HEK293 (cell line): Measurements from ENCODE around the gene MAK.

Experiments used
- FEZF1 ChIP-seq: fragments of 450-650 bp; formaldehyde crosslinking; IDR thresholded peaks from 2 replicates; pipeline ENCODE4 v1.5.1; 2016; ENCODE audit warnings: missing biosample characterization, missing genetic modification characterization
- HOXC10 ChIP-seq: sonication (generic); formaldehyde crosslinking; IDR thresholded peaks from 2 replicates; pipeline ENCODE4 v1.8.1; 2023; ENCODE audit warnings: mild to moderate bottlenecking, missing genetic modification reagents
- SCRT1 ChIP-seq: fragments of 450-650 bp; formaldehyde crosslinking; IDR thresholded peaks from 2 replicates; pipeline ENCODE4 v1.5.1; 2016; ENCODE audit warnings: missing biosample characterization, missing genetic modification characterization, borderline replicate concordance
- ZEB2 ChIP-seq: fragments of 450-650 bp; formaldehyde crosslinking; IDR thresholded peaks from 2 replicates; pipeline ENCODE4 v1.5.1; 2016; ENCODE audit warnings: missing biosample characterization, missing genetic modification characterization
- ZNF132 ChIP-seq: fragments of 450-650 bp; formaldehyde crosslinking; IDR thresholded peaks from 2 replicates; pipeline ENCODE4 v1.5.1; 2017; ENCODE audit warnings: missing biosample characterization, missing genetic modification characterization, borderline replicate concordance
- ZNF274 ChIP-seq, 2 experiments: fragments of 200-500 bp in 1 of 2; fragments of 450-650 bp in 1 of 2; sonication (Bioruptor generic) in 1 of 2; formaldehyde crosslinking in 1 of 2; IDR thresholded peaks; 2 replicates each; pipeline versions ENCODE4 v1.5.1 to v1.6.1; 2014 to 2016; ENCODE audit warnings: borderline replicate concordance in 1 of 2, inconsistent platforms in 1 of 2, low read length in 1 of 2, missing biosample characterization in 1 of 2, missing genetic modification characterization in 1 of 2
- ZNF350 ChIP-seq: fragments of 450-650 bp; formaldehyde crosslinking; IDR thresholded peaks from 2 replicates; pipeline ENCODE4 v1.5.0; 2017; ENCODE audit warnings: missing biosample characterization, mild to moderate bottlenecking, missing genetic modification characterization
- ZNF561 ChIP-seq: fragments of 450-650 bp; IDR thresholded peaks from 2 replicates; pipeline ENCODE4 v1.5.1; 2018; ENCODE audit warnings: missing biosample characterization, missing genetic modification characterization, borderline replicate concordance
- ZNF596 ChIP-seq: fragments of 450-650 bp; IDR thresholded peaks from 2 replicates; pipeline ENCODE4 v1.5.0; 2018; ENCODE audit warnings: missing biosample characterization, mild to moderate bottlenecking, missing genetic modification characterization, moderate library complexity
- ZNF624 ChIP-seq: fragments of 450-650 bp; formaldehyde crosslinking; IDR thresholded peaks from 2 replicates; pipeline ENCODE4 v1.5.1; 2017; ENCODE audit warnings: missing biosample characterization, missing genetic modification characterization
- ZNF792 ChIP-seq: fragments of 450-650 bp; formaldehyde crosslinking; IDR thresholded peaks from 2 replicates; pipeline ENCODE4 v1.5.1; 2016; ENCODE audit warnings: missing biosample characterization, missing genetic modification characterization
- TF ChIP-seq, protein P1 (sequence below): fragments of 450-650 bp; formaldehyde crosslinking; IDR thresholded peaks from 2 replicates; pipeline ENCODE4 v1.5.1; 2016; ENCODE audit warnings: missing biosample characterization, missing genetic modification characterization
- TF ChIP-seq, protein P2 (sequence below): fragments of 450-650 bp; formaldehyde crosslinking; IDR thresholded peaks from 2 replicates; pipeline ENCODE4 v1.5.1; 2016; ENCODE audit warnings: missing biosample characterization, missing genetic modification characterization
- TF ChIP-seq, protein P3 (sequence below): fragments of 450-650 bp; formaldehyde crosslinking; IDR thresholded peaks from 2 replicates; pipeline ENCODE4; 2016; ENCODE audit warnings: missing biosample characterization, missing genetic modification characterization
- TF ChIP-seq, protein P4 (sequence below): fragments of 450-650 bp; IDR thresholded peaks from 2 replicates; pipeline ENCODE4 v1.5.1; 2018; ENCODE audit warnings: missing biosample characterization, mild to moderate bottlenecking, missing genetic modification characterization
- TF ChIP-seq, protein P5 (sequence below): fragments of 450-650 bp; formaldehyde crosslinking; IDR thresholded peaks from 2 replicates; pipeline ENCODE4 v1.5.1; 2016; ENCODE audit warnings: missing biosample characterization, missing genetic modification characterization
- TF ChIP-seq, protein P6 (sequence below): IDR thresholded peaks from 2 replicates; pipeline ENCODE4 v1.6.1; 2011; ENCODE audit warnings: mild to moderate bottlenecking, low read depth, low read length, borderline replicate concordance
- TF ChIP-seq, protein P7 (sequence below): fragments of 450-650 bp; formaldehyde crosslinking; IDR thresholded peaks from 2 replicates; pipeline ENCODE4 v1.5.1; 2016; ENCODE audit warnings: missing biosample characterization, missing genetic modification characterization

The MAK gene

DNA sequence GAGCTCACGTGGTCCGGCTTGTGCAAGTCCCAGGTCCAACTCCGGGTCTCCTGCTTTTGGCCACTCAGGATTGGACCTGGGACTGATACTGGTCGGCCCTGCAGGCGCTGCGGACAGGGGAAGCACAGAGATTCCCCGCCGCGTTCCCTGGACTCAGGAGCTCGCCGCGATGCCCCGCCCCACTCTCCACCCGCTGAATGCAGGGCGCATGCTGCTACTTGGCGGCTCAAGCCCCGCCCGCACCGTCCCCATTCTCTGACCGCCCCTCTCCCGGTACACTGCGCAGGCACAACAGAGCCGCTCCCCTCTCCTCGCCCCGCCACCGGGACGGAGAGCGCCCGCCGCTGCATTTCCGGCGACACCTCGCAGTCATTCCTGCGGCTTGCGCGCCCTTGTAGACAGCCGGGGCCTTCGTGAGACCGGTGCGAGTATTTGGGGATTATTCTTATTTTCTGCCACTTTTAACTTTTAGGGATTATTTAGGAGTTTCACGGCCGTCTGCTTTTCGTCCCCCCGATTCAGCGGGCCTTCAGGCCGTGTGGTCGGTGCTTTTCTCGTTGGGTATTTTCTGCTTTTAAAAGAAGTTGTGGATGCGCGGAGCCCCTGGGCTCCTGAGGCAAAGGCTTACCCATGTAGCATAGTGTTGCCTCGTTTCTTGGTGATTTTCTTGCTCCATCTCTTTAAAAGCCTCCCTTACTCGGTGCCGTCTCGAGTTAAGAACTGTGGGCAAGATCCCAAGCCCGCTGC lies 115.3 kb downstream of the MAK start, which contains the start of gene TMEM14C (continued):
- TF ChIP-seq ZNF596 (no peak), ZNF350 (tag by site-specific recombination) (no peak), ZNF132 (no peak), ZNF624 (tag by site-specific recombination) (no peak), ZNF274 (IDR thresholded peaks at IDR 0.05; ENCODE audit: low read length) (no peak), ZNF274 (tag by site-specific recombination; IDR thresholded peaks at IDR 0.05; ENCODE audit: borderline replicate concordance) (no peak), ZNF561 (tag by site-specific recombination) (peak; percentile 64; the same call in 1 of the 2 replicates), HOXC10 (no peak), SCRT1 (no peak), ZEB2 (tag by site-specific recombination) (peak; percentile 73), ZNF792 (tag by site-specific recombination) (no peak), FEZF1 (tag by site-specific recombination) (peak; percentile 46; the same call in 1 of the 2 replicates)
- TF ChIP-seq, protein P1, sequence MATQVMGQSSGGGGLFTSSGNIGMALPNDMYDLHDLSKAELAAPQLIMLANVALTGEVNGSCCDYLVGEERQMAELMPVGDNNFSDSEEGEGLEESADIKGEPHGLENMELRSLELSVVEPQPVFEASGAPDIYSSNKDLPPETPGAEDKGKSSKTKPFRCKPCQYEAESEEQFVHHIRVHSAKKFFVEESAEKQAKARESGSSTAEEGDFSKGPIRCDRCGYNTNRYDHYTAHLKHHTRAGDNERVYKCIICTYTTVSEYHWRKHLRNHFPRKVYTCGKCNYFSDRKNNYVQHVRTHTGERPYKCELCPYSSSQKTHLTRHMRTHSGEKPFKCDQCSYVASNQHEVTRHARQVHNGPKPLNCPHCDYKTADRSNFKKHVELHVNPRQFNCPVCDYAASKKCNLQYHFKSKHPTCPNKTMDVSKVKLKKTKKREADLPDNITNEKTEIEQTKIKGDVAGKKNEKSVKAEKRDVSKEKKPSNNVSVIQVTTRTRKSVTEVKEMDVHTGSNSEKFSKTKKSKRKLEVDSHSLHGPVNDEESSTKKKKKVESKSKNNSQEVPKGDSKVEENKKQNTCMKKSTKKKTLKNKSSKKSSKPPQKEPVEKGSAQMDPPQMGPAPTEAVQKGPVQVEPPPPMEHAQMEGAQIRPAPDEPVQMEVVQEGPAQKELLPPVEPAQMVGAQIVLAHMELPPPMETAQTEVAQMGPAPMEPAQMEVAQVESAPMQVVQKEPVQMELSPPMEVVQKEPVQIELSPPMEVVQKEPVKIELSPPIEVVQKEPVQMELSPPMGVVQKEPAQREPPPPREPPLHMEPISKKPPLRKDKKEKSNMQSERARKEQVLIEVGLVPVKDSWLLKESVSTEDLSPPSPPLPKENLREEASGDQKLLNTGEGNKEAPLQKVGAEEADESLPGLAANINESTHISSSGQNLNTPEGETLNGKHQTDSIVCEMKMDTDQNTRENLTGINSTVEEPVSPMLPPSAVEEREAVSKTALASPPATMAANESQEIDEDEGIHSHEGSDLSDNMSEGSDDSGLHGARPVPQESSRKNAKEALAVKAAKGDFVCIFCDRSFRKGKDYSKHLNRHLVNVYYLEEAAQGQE (tag by site-specific recombination), result peak; percentile 48; the same call in 1 of the 2 replicates
- TF ChIP-seq, protein P2, sequence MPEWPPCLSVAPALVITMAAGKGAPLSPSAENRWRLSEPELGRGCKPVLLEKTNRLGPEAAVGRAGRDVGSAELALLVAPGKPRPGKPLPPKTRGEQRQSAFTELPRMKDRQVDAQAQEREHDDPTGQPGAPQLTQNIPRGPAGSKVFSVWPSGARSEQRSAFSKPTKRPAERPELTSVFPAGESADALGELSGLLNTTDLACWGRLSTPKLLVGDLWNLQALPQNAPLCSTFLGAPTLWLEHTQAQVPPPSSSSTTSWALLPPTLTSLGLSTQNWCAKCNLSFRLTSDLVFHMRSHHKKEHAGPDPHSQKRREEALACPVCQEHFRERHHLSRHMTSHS (tag by site-specific recombination), result no peak
- TF ChIP-seq, protein P3, sequence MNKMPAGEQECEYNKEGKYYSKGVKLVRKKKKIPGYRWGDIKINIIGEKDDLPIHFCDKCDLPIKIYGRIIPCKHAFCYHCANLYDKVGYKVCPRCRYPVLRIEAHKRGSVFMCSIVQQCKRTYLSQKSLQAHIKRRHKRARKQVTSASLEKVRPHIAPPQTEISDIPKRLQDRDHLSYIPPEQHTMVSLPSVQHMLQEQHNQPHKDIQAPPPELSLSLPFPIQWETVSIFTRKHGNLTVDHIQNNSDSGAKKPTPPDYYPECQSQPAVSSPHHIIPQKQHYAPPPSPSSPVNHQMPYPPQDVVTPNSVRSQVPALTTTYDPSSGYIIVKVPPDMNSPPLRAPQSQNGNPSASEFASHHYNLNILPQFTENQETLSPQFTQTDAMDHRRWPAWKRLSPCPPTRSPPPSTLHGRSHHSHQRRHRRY (tag by site-specific recombination), result no peak
- TF ChIP-seq, protein P4, sequence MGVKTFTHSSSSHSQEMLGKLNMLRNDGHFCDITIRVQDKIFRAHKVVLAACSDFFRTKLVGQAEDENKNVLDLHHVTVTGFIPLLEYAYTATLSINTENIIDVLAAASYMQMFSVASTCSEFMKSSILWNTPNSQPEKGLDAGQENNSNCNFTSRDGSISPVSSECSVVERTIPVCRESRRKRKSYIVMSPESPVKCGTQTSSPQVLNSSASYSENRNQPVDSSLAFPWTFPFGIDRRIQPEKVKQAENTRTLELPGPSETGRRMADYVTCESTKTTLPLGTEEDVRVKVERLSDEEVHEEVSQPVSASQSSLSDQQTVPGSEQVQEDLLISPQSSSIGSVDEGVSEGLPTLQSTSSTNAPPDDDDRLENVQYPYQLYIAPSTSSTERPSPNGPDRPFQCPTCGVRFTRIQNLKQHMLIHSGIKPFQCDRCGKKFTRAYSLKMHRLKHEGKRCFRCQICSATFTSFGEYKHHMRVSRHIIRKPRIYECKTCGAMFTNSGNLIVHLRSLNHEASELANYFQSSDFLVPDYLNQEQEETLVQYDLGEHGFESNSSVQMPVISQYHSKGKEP (tag by site-specific recombination), result peak; percentile 87; the same call in 1 of the 2 replicates
- TF ChIP-seq, protein P5, sequence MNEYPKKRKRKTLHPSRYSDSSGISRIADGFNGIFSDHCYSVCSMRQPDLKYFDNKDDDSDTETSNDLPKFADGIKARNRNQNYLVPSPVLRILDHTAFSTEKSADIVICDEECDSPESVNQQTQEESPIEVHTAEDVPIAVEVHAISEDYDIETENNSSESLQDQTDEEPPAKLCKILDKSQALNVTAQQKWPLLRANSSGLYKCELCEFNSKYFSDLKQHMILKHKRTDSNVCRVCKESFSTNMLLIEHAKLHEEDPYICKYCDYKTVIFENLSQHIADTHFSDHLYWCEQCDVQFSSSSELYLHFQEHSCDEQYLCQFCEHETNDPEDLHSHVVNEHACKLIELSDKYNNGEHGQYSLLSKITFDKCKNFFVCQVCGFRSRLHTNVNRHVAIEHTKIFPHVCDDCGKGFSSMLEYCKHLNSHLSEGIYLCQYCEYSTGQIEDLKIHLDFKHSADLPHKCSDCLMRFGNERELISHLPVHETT, result no peak; the same call in 1 of the 2 replicates
- TF ChIP-seq, protein P6, sequence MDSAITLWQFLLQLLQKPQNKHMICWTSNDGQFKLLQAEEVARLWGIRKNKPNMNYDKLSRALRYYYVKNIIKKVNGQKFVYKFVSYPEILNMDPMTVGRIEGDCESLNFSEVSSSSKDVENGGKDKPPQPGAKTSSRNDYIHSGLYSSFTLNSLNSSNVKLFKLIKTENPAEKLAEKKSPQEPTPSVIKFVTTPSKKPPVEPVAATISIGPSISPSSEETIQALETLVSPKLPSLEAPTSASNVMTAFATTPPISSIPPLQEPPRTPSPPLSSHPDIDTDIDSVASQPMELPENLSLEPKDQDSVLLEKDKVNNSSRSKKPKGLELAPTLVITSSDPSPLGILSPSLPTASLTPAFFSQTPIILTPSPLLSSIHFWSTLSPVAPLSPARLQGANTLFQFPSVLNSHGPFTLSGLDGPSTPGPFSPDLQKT, result no peak
- TF ChIP-seq, protein P7, sequence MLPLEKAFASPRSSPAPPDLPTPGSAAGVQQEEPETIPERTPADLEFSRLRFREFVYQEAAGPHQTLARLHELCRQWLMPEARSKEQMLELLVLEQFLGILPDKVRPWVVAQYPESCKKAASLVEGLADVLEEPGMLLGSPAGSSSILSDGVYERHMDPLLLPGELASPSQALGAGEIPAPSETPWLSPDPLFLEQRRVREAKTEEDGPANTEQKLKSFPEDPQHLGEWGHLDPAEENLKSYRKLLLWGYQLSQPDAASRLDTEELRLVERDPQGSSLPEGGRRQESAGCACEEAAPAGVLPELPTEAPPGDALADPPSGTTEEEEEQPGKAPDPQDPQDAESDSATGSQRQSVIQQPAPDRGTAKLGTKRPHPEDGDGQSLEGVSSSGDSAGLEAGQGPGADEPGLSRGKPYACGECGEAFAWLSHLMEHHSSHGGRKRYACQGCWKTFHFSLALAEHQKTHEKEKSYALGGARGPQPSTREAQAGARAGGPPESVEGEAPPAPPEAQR (tag by site-specific recombination), result no peak
- TF ChIP-seq, all 188 proteins: peak for 45
